KMS-11 (cell line): ENCODE results near the gene KIF12.

Experiments
- H2AFZ ChIP-seq: fragments of 200-600 bp; sonication (generic); 2 replicates; pipeline ENCODE4 v1.6.1; 2016; ENCODE audit warnings: antibody characterized with exemption, mixed run types, low read depth
- H3K27ac ChIP-seq: fragments of 200-600 bp; sonication (generic); 2 replicates; pipeline ENCODE4 v1.6.1; 2016; ENCODE audit warnings: mild to moderate bottlenecking, mixed run types
- H3K27me3 ChIP-seq: fragments of 200-600 bp; sonication (generic); 2 replicates; pipeline ENCODE4 v1.6.1; 2017; ENCODE audit warnings: mild to moderate bottlenecking, low read depth, mixed run types, moderate library complexity; ENCODE audit not compliant: insufficient read depth
- H3K36me3 ChIP-seq: fragments of 200-600 bp; sonication (generic); 2 replicates; pipeline ENCODE4 v1.6.1; 2017; ENCODE audit warnings: mild to moderate bottlenecking, mixed run types; ENCODE audit not compliant: insufficient read depth
- H3K4me1 ChIP-seq: fragments of 200-600 bp; sonication (generic); 2 replicates; pipeline ENCODE4 v1.6.1; 2016; ENCODE audit warnings: mild to moderate bottlenecking, low read depth, mixed run types; ENCODE audit not compliant: poor library complexity, severe bottlenecking
- H3K4me2 ChIP-seq: fragments of 200-600 bp; sonication (generic); 2 replicates; pipeline ENCODE4 v1.7.0; 2016; ENCODE audit warnings: mild to moderate bottlenecking, mixed run types
- H3K4me3 ChIP-seq: fragments of 200-600 bp; sonication (generic); IDR thresholded peaks from 2 replicates; pipeline ENCODE4 v1.6.1; 2017; ENCODE audit warnings: low read depth, low read length, mixed read lengths; ENCODE audit not compliant: insufficient read depth
- H3K79me2 ChIP-seq: fragments of 200-600 bp; sonication (generic); 2 replicates; pipeline ENCODE4 v1.6.1; 2016; ENCODE audit warnings: low read depth, mixed run types; ENCODE audit not compliant: insufficient read depth
- H3K9ac ChIP-seq: fragments of 200-600 bp; sonication (generic); 2 replicates; pipeline ENCODE4 v1.6.1; 2016; ENCODE audit warnings: mild to moderate bottlenecking, mixed run types
- H4K20me1 ChIP-seq: fragments of 200-600 bp; sonication (generic); 2 replicates; pipeline ENCODE4 v1.6.1; 2016; ENCODE audit warnings: mild to moderate bottlenecking, mixed run types; ENCODE audit not compliant: insufficient read depth
- TF ChIP-seq, protein P1 (sequence below): fragments of 200-600 bp; sonication (generic); conservative IDR thresholded peaks from 2 replicates; pipeline ENCODE4 v1.6.1; 2017; ENCODE audit warnings: low read depth, mild to moderate bottlenecking, antibody characterized with exemption, low read length, moderate library complexity, mixed read lengths

Gene KIF12

DNA sequence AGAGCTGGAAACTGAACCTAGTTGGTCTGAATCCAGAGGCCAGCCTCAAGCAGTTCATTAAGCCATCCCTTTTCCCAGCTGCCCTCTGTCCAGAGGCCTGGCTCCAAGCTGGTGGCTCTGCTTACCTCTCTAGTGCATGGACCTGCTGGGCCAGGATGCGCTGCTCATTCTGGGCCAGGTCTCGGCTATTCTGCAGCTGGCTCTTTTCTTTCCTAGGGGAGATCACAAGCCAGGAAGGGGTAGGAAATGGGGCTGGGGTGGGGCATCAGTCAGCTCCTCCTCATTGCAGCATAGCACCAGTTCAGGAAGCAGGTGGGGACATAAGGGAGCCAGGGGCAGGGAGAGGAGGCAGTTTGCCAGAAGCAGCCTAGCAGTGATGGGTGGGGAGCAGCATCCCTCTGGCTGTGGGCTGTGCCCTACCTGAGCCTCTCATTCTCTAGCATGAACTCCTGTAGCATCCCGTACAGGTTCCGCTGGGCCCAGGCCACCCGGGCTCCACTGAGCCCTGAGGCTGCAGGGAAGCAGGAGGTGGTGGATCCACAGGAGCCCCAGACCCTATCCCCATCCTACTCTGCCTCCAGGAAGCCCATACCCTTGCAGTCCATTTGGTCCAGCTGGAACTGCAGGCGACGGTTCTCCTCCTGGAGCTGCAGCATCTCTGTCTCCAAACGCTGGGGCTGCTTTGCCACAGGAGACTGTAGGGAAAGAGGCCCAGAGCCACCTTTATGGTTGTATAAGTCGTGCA, 5.2 kb downstream of the KIF12 start:
- H2AFZ ChIP-seq: no peak overlapping the region
- no peak overlapping the region for H3K9ac ChIP-seq
- H3K36me3 ChIP-seq: no peaks in the 10 kb centered on the region

DNA sequence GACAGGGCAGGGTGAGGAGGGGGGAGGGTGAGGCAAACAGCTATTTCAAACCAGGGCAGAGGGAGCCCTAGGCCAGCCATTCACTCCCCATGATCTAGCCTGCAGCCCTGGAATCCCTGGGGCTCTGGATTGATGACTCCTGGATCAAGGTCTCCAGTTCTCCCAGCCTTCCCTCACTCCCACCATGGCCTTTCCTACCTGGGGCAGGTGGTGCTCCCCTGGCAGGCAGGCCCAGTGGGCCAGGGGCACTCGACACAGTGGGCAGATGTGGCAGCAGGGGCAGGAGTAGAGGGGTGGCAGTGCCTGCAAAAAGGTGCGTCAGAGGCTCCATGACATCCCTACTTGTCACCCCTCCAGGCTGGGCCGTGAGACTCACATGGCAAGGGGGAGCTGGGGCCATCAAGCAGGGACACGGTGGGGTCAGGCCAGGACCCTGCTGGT, 6.0 kb downstream of the KIF12 start:
- Histone ChIP-seq H3K9ac (no peak overlapping the region), H3K27ac (no peak overlapping the region), H3K36me3 (no peaks in the 10 kb centered on the region), H3K79me2 (no peaks in the 10 kb centered on the region), H2AFZ (no peak overlapping the region), H3K4me1 (no peaks in the 10 kb centered on the region), H3K27me3 (no peaks in the 10 kb centered on the region), H3K4me2 (no peak overlapping the region), H3K4me3 (no peak overlapping the region), H4K20me1 (no peaks in the 10 kb centered on the region)
- TF ChIP-seq, protein P1, sequence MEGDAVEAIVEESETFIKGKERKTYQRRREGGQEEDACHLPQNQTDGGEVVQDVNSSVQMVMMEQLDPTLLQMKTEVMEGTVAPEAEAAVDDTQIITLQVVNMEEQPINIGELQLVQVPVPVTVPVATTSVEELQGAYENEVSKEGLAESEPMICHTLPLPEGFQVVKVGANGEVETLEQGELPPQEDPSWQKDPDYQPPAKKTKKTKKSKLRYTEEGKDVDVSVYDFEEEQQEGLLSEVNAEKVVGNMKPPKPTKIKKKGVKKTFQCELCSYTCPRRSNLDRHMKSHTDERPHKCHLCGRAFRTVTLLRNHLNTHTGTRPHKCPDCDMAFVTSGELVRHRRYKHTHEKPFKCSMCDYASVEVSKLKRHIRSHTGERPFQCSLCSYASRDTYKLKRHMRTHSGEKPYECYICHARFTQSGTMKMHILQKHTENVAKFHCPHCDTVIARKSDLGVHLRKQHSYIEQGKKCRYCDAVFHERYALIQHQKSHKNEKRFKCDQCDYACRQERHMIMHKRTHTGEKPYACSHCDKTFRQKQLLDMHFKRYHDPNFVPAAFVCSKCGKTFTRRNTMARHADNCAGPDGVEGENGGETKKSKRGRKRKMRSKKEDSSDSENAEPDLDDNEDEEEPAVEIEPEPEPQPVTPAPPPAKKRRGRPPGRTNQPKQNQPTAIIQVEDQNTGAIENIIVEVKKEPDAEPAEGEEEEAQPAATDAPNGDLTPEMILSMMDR: no peak

More for the DNA sequence above, 5.2 kb downstream of the KIF12 start:
- H3K4me3 ChIP-seq: no peak overlapping the region
- H3K27me3 ChIP-seq: no peaks in the 10 kb centered on the region
- no peak overlapping the region for H3K27ac ChIP-seq
- TF ChIP-seq, protein P1: no peak
- H3K4me1 ChIP-seq: no peaks in the 10 kb centered on the region
- no peak overlapping the region for H3K4me2 ChIP-seq
- H4K20me1 ChIP-seq: no peaks in the 10 kb centered on the region
- no peaks in the 10 kb centered on the region for H3K79me2 ChIP-seq

DNA sequence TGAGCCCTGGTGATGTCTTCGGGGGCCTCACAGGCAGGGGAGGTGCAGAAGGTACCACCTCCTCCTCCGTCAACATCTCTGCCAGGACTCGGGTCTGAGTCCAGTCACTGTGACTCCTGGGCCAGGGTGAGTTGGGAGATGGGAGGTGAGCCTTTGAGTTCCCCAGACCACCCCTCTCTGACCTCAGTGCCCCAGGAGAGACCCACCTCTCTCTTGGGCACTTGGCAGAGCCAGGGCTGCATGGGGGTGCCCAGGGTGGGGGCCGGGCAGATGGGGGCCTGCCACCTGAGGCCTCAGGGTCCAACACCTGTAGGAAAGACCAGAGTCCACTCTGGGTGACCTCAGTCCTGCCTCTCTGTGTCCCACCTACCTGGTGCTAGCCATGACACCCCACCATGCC, 6.8 kb downstream of the KIF12 start:
- no peak overlapping the region for H3K4me3 ChIP-seq
- no peak overlapping the region for H2AFZ ChIP-seq
- no peak overlapping the region for H3K9ac ChIP-seq
- no peaks in the 10 kb centered on the region for H3K36me3 ChIP-seq
- no peak overlapping the region for H3K4me2 ChIP-seq
- no peak overlapping the region for H3K27ac ChIP-seq
- no peaks in the 10 kb centered on the region for H4K20me1 ChIP-seq
- TF ChIP-seq, protein P1: no peak
- no peaks in the 10 kb centered on the region for H3K27me3 ChIP-seq
- H3K79me2 ChIP-seq: no peaks in the 10 kb centered on the region
- H3K4me1 ChIP-seq: no peaks in the 10 kb centered on the region

DNA sequence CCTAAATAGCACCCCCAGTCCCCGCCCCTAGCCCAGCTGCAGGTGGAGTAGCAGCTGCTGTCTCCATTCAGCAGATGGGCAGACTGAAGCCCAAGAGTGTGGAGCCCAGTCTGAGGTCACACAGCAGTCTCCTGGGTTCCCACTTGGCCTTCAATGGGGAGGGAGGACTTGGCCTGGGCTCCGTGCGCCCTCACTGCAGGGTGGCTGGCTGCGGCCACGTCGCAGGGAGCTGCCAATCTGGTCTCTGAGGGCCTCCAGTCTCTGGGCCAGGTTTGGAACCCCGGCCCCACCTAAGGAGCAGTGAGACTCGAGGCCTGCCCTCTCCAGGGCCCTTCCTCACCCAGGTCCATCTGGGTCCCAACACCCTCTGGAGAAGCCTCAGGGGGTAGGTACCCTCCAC, 7.4 kb downstream of the KIF12 start:
- H3K4me3 ChIP-seq: no peak overlapping the region
- no peak overlapping the region for H3K4me2 ChIP-seq
- H3K27ac ChIP-seq: no peak overlapping the region
- no peaks in the 10 kb centered on the region for H3K4me1 ChIP-seq
- TF ChIP-seq, protein P1: no peak
- H3K36me3 ChIP-seq: no peaks in the 10 kb centered on the region
- no peaks in the 10 kb centered on the region for H4K20me1 ChIP-seq
- no peak overlapping the region for H2AFZ ChIP-seq
- H3K27me3 ChIP-seq: no peaks in the 10 kb centered on the region
- H3K79me2 ChIP-seq: no peaks in the 10 kb centered on the region
- H3K9ac ChIP-seq: no peak overlapping the region
